ENCODE results near the gene FOXN1.

FOXN1 gene

GRCh38 chr17:28478712-28479615 is 27.2 kb upstream of the FOXN1 start:
- no peak for DNase-seq

DNA sequence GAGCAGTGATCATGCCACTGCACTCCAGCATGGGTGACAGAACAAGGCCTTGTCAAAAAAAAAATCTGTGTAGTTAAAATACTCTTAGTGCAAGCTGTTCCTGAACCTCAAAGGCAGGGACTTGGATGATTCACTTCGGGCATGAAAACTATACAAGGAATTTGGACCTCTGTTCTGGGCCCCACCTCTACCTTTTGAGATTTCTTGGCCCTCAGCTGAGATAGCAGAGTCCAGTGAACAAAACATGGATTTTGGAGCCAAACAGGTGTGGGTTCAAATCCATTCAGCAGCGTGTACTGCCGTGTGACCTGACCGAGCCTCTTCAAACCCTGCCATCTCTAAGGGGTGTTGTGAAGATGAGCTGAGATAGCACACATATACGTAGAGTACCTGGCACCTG is 25.9 kb upstream of the FOXN1 start:
- no peak for DNase-seq

- no peak for DNase-seq
These were observed 25.2 kb upstream of the FOXN1 start for GRCh38 chr17:28480799-28481571.

DNA sequence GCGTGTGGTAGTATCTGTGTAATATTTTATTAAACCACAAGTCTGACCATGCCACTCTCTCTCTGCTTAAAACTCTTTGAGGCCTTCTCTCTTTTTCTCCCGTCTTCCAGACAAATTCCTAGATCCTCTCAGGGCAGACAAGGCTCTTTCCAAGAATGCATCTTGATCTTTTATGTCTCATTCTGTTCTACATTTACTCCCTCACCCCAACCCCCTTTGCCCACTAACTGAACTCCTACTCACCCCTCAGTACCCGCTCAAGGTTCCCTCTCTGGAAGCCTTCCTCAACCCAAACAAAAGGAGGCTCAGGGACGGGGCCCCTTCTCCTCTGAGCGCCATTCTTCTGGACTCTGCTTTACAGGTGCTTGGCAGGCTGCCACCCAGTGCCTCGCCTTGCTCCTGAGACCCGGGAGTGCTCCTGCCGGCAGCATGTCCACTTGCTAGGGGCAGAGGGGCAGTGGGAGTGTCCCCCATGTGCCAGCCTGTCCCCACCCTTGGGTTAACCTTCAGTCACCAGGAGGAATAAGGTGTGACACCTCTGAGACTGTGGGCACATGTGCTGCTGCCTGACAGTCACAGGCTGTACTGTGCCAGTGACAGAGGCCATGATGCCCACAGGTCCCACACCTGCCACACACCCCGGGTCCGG is 23.5 kb upstream of the FOXN1 start:
- no peak for DNase-seq

- DNase-seq = no peak
These were observed 21.9 kb upstream of the FOXN1 start for GRCh38 chr17:28484296-28484695.

DNA sequence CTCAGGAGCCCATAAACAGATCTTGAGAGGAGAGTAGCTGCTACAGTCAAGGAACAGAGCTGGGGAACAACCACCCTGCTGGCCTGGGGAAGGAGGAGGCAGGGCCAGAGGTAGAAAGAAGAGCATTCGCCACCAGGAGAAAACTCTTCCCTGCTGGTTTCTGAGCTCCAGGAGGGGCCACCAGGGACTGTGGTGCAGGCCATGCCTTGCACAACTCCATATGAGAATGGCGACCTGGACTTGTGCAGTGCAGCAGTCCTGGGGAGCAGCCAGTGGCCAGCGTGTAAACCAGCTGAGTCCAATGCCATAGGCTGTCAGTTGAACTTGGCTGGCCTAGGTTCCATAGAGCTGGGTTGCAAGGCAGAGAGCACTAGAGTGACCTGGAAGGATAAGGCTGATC is 21.1 kb upstream of the FOXN1 start:
- no peak for DNase-seq

DNA sequence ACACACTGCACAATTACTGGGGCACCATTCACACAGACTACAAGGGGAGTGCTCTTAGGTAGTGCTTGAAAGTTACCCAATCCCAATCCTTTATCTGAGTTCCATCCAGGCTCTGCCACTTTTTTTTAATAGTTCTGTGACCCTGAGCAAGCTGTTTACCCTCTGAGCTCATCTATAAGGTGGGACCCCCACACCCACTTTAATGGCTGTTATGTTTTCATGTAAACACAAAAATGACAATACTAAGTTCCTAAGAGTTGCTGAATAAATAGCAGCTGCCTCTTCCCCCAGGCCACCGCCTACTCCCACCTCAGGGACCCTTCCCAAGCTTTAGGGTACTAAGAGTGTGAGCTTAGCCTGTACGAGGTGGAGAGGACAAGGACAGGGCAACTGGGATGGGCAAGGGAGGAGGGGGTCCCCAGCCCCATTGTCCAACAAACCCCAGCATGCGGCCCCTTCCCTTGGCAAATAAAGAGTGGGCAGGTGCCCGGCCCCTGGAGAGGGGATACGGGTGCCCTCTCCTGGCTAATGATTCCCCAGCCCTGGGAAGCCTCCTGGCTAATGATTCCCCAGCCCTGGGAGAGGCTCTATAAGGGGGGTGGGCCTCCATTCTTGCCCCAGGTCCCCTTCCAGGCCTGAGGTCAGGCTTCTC is 18.1 kb upstream of the FOXN1 start:
- DNase-seq = no peak

DNA sequence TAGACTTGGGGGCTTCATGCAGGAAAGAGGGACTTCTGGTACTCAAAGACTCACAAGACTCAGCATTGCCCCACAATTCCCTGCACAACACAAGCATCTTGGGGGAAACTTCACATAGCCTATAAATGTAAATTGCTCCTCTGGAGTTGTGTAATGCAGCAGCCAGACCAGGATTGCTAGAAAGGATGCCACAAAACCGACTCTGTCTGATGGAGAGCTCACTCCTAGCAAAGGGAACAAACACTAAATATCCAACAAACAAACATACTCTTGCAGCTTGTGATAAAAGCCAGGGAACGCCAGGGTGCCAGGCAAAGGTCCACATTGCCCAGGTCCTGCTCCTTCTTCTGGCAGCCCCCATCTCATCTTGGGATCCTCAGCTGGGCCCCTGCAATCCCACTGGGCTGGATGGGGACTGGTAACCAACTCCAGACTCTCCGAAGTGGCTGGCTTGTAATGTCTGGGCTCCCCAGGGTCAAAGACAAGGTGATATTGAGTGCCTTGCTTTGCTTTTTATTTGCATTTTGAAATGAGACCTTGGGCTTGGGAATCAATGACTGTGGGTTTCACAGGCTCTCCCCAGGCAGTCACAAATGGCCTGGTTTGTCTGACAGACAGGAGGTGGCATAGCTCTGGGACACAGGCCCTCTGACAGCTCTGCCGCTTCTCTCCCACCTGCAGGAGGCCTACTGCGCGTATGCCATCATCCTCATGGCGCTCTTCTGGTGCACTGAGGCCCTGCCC is 17.4 kb upstream of the FOXN1 start:
- DNase-seq = no peak

DNA sequence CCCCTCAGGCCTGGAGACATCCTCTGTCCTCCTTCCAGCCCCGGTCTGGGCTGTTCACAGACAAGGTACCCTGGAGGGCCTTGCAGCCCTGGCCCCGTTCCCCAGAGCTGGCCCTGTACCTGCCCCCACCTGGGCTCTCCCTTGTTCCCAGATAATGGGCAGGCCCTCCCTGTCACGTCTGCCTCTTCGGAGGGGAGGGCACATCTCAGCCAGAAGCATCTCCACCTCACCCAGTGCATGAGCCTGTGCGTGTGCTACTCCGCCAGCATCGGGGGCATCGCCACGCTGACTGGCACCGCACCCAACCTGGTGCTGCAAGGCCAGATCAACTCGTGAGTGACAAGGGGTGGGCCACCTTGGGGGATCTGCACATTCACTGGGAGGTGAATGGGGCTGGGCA is 14.9 kb upstream of the FOXN1 start:
- no peak for DNase-seq

- DNase-seq = no peak
These were observed 14.3 kb upstream of the FOXN1 start for GRCh38 chr17:28491860-28492259.

- DNase-seq = no peak
These were observed 13.5 kb upstream of the FOXN1 start for GRCh38 chr17:28492352-28493310.

DNA sequence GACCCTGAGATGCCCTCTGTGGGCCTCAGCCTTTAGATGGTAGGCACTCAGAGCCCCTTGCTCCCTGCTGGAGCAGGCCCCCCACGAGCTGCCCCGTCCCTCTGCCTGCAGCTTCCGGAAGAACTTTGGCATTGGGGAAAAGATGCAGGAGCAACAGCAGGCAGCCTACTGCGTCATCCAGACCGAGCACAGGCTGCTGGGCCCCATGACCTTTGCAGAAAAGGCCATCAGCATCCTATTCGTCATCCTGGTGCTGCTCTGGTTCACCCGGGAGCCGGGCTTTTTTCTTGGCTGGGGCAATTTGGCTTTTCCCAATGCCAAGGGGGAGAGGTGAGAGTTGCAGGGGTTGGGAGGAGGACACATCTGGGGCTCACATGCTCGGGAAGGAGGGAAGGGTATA is 12.7 kb upstream of the FOXN1 start:
- DNase-seq = no peak

- peak; percentile 37 to 40 for DNase-seq
These were observed 11.5 kb upstream of the FOXN1 start for GRCh38 chr17:28494445-28495188.

DNA sequence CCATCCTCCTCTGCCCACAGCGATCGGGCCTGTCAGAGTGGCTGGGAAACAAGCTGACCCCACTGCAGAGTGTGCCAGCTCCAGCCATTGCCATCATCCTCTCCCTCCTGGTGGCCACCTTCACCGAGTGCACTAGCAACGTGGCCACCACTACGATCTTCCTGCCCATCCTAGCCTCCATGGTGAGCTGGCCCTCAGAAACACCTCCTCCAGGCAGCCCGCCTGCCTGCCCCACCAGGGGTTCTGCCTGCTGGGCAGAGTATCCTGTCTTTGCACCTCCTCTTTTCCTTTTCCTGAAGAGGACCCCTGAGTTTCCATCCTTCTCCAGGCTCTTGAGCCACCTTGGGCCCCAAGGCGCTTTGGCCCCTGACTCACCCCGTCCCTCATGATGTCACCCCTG is 10.5 kb upstream of the FOXN1 start:
- DNase-seq = no peak

GRCh38 chr17:28497931-28498330 is 8.2 kb upstream of the FOXN1 start:
- DNase-seq = no peak

- no peak for DNase-seq
These were observed 7.3 kb upstream of the FOXN1 start for GRCh38 chr17:28498652-28499363.

- DNase-seq = no peak
These were observed 6.8 kb upstream of the FOXN1 start for GRCh38 chr17:28499364-28499664.

GRCh38 chr17:28499684-28500357 is 6.3 kb upstream of the FOXN1 start:
- no peak for DNase-seq

DNA sequence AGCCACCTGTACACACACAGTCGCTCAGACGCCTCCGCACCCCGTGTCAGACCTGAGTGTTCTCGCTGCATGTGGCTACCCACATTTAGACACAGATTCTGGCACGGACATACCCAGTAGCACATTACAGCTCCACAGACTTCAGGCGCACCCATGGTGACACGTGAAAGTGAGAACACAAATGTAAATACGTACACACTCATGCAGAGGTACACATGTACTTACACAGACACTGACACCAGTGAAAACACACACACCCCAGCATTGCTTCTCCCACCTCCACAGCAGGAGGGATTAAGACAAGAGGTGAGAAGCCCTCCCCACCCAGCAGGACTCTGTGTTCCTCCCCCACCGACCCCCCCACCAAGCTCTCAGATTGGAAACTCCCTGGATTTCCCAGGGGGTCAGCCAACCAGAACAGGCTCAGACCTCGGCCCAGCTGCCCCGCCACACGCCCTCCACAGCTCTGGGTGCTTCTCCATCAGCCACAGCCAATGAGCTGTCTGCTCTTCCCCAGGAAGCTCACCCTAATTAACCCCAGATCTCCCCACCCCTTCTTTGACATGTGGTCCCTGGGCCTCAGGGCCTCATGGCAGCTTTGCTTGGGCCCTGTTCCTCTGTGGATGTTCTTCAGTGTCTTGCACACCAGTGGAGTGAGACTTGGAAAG is 5.3 kb upstream of the FOXN1 start:
- DNase-seq = no peak

All from hippocampal formation (tissue), 2 donors.